ENCODE data around the gene SLC7A4. TPM values are rescaled to one million over a fixed set of nuclear protein-coding genes. Genes with fewer than 3 reads are reported as not detected.

SLC7A4 gene
- total and polyA plus RNA-seq, 2 of the 8 experiments (the other 6 are each of a cell fraction or from before 2014, with no cell fraction given) = 0.92 TPM; not detected in 1

GRCh38 chr22:21043860-21044535, 11.6 kb upstream of the SLC7A4 start (continued):
- TF ChIP-seq TAF1 (IDR thresholded peaks at IDR 0.05; ENCODE audit: low read depth, low read length) (no peak), BACH1 (IDR thresholded peaks at IDR 0.05; ENCODE audit: low read length) (no peak), RXRA (IDR thresholded peaks at IDR 0.05; ENCODE audit: insufficient read depth, low read depth, low read length) (no peak), CBX8 (IDR thresholded peaks at IDR 0.05; ENCODE audit: borderline replicate concordance, low read depth, low read length) (no peak), USF2 (IDR thresholded peaks at IDR 0.05; ENCODE audit: low read length) (no peak), FOSL1 (IDR thresholded peaks at IDR 0.05; ENCODE audit: insufficient read depth, low read depth, low read length) (no peak), CEBPB (IDR thresholded peaks at IDR 0.05; ENCODE audit: low read depth, low read length) (no peak)

All from H1 (cell line).